ENCODE results near the gene HOXD11. TPM values are rescaled to one million over a fixed set of nuclear protein-coding genes. Genes with fewer than 3 reads are reported as not detected.

HOXD11 gene
- total RNA-seq, 2 experiments from 2014 or later: not detected

DNA sequence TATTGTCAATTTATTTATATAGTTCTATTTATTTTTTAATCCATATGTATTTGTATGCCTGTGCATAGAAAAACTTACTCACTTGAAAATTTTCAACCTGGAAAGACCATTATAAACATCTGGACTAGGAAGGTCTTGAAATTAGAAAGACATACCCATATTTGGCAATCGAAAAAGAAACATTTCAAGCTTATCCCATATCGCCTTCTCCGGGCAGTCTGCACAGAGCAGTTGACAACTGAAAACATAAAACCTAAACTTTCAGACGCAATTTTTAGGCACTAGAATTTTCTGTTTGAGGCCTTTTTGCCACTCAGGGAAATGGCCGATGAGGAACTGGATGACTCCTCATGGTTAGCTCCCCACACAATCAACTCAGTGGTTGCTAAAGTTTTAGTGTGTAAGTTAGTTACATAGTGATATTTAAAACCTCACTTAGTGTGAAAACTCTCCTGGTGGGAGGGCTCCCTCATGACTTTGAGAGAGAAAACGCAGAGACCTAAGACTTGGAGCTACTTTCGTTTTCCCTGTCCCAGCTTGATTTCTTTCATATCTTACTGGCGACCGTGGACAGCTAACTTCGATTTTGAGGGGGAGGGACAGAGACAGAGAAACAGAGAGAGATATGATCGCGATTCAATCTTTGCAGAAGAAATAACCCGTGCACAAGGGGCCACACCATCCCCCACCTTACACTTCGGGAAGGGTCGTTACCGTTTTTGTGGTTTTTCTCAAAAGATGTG lies 10.7 kb upstream of the HOXD11 start:
- Mint-ChIP-seq H3K36me3 (ENCODE audit: low read depth) (no peaks in the 10 kb centered on the region), H3K9me3 (ENCODE audit: low read depth) (no peaks in the 10 kb centered on the region), H3K4me3 (peak overlapping the region; percentile 50), H3K4me1 (peaks cover 35% of the 10 kb centered on the region), H3K27ac (no peak overlapping the region), H3K27me3 (peaks cover 77% of the 10 kb centered on the region)
- ATAC-seq (no peak), DNase-seq (no peak)
- intact Hi-C loops (cut with DNase I, micrococcal nuclease): loop anchor here (2.0 to 10.0 kb wide), 8 partner anchors 94 to 1394 kb away; partner anchors contain the start of gene LNPK (in 1 of the 2)
- ChIA-PET CTCF (interaction anchor here (0.6 to 4.7 kb wide), 18 partner anchors 11 to 1347 kb away, joined by 3 to 86 read pairs (median 4); no protein-coding TSS in a partner anchor), POLR2A (no interaction called here)

DNA sequence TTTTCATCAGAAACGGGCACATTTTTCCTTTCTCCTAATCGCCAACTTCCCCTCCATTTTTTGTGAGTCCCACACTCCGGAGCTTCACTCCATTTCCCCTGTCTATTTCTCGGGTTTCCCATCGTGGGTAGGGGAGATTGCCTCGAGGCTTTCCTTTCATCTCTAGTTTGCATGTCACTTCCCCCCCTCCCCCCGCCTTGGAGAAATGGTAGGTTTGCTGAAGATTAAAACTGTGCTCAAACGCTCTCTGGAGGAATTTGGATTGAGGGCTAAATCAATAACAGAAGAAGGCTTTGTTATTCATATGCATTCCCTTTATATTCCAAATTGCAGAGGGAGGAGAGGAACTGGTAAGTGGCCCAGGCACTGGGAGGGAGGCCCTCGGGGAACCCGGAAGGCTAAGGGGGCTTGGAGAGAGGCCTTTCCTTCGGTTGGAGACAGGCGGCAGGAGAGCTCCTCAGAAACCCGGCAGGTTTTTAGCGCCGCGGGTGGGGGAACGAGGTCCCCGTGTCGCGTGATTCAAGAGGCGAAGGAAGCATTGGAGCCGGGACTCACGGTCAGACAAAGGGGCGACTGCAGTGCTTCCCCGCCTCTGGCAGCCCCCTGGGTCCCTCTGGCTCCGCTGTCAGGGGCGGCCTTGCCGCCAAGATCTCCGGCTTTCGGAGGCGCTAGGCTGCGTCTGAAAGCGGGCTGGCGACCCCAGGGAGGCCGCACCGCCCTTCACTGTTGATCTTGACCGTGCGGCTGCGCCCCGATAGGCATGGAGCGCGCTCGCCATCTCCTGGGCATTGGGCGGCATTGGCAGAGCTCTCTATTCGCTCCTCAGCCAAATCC lies 9.9 kb upstream of the HOXD11 start:
- ATAC-seq: peak; percentile 86
- DNase-seq: peak; percentile 78

DNA sequence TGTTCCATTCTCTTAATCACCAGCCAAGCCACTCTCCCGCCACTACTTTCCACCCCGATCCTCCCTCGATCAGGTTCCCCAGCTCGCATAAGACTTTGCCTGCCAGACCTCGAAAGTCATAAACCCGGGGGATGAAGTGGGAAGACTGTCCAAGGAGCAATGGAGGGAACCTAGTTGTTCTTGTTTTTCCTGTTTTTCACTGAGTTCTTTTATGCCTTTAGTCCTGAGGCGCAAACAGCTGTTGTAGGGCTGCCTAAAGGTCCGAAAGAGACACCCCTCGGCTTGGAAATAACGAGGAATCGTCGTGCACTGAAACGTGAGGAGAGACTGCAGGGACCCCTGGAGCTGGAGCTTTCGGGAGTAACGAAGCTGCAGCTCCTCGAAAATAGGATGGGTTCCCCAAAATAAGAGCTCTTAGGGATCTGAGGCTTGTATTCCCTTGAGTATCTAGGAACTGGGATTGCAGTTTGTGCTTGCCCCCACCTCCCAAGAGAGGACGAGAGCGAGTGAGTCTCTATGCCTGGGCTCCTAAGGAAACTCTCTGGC lies 9.2 kb upstream of the HOXD11 start:
- no peak for ATAC-seq
- Mint-ChIP-seq H3K4me1 (peaks cover 27% of the 10 kb centered on the region), H3K36me3 (ENCODE audit: low read depth) (no peaks in the 10 kb centered on the region), H3K27me3 (peaks cover 83% of the 10 kb centered on the region), H3K9me3 (ENCODE audit: low read depth) (no peaks in the 10 kb centered on the region), H3K27ac (no peak overlapping the region), H3K4me3 (peak overlapping the region; percentile 50)
- intact Hi-C loops (cut with DNase I, micrococcal nuclease): loop anchor here (1.0 to 10.0 kb wide), 10 partner anchors 96 to 1396 kb away; partner anchors contain the start of gene LNPK (in 1 of the 2)
- DNase-seq: no peak
- CTCF ChIA-PET: interaction anchor here (0.6 to 4.7 kb wide), 27 partner anchors 10 to 1374 kb away, joined by 3 to 86 read pairs (median 4); no protein-coding TSS in a partner anchor
- POLR2A ChIA-PET: interaction anchor here (0.5 to 0.7 kb wide), 2 partner anchors 1085 to 1872 kb away, joined by 3 read pairs; no protein-coding TSS in a partner anchor

More for the DNA sequence above, 9.9 kb upstream of the HOXD11 start:
- intact Hi-C loops (cut with DNase I, micrococcal nuclease): loop anchor here (1.0 to 10.0 kb wide), 10 partner anchors 95 to 1395 kb away; partner anchors contain the start of gene LNPK (in 1 of the 2)
- no peak overlapping the region for H3K27ac Mint-ChIP-seq
- peaks cover 77% of the 10 kb centered on the region for H3K27me3 Mint-ChIP-seq
- POLR2A ChIA-PET: interaction anchor here (0.5 to 0.7 kb wide), 2 partner anchors 1084 to 1873 kb away, joined by 3 read pairs; no protein-coding TSS in a partner anchor
- no peaks in the 10 kb centered on the region for H3K36me3 Mint-ChIP-seq (ENCODE audit: low read depth)
- CTCF ChIA-PET: interaction anchor here (0.6 to 4.7 kb wide), 33 partner anchors 9 to 1374 kb away, joined by 3 to 86 read pairs (median 4); no protein-coding TSS in a partner anchor
- peak overlapping the region; percentile 50 for H3K4me3 Mint-ChIP-seq
- no peaks in the 10 kb centered on the region for H3K9me3 Mint-ChIP-seq (ENCODE audit: low read depth)
- peaks cover 27% of the 10 kb centered on the region for H3K4me1 Mint-ChIP-seq

DNA sequence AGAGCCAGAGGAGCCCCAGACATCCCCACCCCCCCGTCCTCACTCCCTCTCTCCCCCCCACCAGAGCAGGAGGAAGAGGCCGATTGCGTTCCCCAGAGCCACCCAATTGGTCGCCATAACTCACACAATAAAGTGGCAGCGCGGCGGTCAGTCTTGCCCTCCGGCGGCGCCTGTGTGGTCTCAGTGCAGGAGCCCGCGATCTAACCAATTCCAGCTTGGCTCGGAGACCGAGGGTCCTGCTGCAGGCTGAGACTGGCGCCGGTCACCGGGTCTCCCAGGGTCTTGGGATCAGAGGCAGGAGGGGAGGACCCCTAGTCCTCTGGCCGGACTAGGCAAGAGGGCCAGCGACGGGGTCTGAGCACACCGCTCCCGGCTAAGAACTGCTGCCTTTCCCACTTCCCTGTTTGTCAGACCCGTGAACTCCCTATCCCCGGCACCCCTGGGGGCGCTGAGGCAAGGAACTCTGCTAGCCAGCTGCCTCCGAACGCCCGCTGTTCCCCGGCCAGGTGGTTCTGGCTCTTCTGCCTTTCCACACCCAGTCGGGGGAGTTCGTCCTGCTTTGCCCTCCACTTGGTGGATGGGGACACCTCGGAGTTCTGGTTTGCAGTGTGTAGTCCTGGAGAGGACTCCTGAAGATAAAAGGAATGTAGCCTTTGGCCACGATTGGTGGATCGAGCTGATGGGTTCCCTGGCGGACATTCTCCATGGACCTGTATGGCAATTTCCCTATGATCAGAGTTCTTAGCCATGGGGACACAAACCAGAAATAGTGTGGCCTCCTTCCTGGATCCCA lies 8.5 kb upstream of the HOXD11 start:
- H3K27me3 Mint-ChIP-seq: peaks cover 83% of the 10 kb centered on the region
- no peaks in the 10 kb centered on the region for H3K9me3 Mint-ChIP-seq (ENCODE audit: low read depth)
- CTCF ChIA-PET: interaction anchor here (0.6 to 4.7 kb wide), 16 partner anchors 10 to 932 kb away, joined by 3 to 86 read pairs (median 4); partner anchors contain the start of gene HOXD10
- intact Hi-C loops (cut with DNase I, micrococcal nuclease): loop anchor here (1.0 to 10.0 kb wide), 5 partner anchors 16 to 1396 kb away; partner anchors contain the start of gene LNPK (in 1 of the 2)
- POLR2A ChIA-PET: no interaction called here
- DNase-seq (no peak), ATAC-seq (no peak)
- no peak overlapping the region for H3K27ac Mint-ChIP-seq
- H3K4me1 Mint-ChIP-seq: peaks cover 22% of the 10 kb centered on the region
- H3K4me3 Mint-ChIP-seq: no peak overlapping the region
- no peaks in the 10 kb centered on the region for H3K36me3 Mint-ChIP-seq (ENCODE audit: low read depth)

DNA sequence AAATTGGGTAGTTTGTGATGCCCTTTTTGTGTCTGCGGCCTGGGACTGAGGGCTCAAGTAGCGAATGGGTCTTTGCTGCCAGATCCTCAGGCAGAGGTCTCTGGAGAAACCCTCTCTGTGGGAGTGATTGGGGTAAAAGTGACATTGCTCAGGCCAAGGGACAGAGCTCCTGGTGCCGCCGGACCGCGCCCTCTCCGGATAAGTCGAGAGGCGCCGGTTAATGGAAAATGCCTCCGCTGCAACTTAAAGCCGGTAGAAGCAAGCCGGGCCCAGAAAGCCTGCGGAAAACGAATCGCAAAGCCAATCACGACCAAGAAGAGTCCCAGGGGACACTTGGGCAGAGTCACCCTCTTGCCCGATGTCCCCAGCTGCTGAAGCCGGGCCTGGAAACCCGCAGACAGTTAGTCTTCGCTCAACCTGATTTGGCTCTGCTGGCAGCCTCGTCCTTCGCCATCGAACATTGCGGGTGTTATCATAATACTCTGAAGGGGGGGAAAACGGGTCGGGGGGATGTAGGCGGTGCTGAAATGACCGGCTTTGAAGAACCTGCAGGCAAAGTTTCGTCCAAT lies 7.8 kb upstream of the HOXD11 start:
- CTCF ChIA-PET: interaction anchor here (0.7 to 4.7 kb wide), 2 partner anchors 17 to 410 kb away, joined by 4 to 86 read pairs; partner anchors contain the start of gene HOXD10
- no peak overlapping the region for H3K27ac Mint-ChIP-seq
- no peak for ATAC-seq
- H3K27me3 Mint-ChIP-seq: peaks cover 83% of the 10 kb centered on the region
- intact Hi-C loops (cut with DNase I, micrococcal nuclease): loop anchor here (1.0 to 10.0 kb wide), 5 partner anchors 17 to 1397 kb away; partner anchors contain the start of gene LNPK (in 1 of the 2)
- H3K4me3 Mint-ChIP-seq: no peak overlapping the region
- H3K36me3 Mint-ChIP-seq (ENCODE audit: low read depth): no peaks in the 10 kb centered on the region
- POLR2A ChIA-PET: no interaction called here
- H3K9me3 Mint-ChIP-seq (ENCODE audit: low read depth): no peaks in the 10 kb centered on the region
- peaks cover 19% of the 10 kb centered on the region for H3K4me1 Mint-ChIP-seq
- no peak for DNase-seq

DNA sequence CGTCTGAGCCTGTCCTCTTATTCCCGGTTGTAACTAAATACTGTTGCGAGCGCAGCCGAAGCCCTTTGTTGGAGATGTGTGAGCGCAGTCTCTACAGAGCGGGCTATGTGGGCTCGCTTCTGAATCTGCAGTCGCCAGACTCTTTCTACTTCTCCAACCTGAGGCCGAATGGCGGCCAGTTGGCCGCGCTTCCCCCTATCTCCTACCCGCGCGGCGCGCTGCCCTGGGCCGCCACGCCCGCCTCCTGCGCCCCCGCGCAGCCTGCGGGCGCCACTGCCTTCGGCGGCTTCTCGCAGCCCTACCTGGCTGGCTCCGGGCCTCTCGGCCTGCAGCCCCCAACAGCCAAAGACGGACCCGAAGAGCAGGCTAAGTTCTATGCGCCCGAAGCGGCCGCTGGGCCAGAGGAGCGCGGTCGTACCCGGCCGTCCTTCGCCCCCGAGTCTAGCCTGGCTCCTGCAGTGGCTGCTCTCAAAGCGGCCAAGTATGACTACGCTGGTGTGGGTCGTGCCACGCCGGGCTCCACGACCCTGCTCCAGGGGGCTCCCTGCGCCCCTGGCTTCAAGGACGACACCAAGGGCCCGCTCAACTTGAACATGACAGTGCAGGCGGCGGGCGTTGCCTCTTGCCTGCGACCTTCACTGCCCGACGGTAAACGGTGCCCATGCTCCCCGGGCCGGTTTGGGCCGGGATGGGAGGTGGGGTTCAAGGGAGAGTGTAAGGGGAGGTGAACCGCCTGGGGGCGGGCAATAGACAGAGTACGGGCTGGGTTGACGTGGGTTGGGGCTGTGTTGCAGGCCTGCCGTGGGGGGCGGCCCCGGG lies 7.1 kb upstream of the HOXD11 start, which contains the start of gene HOXD12:
Gene HOXD12, plus strand, starts transcription at position 68 of the 819 bp plus-strand sequence. Its CDS starts 7 bp downstream, at position 75.
- Mint-ChIP-seq H3K36me3 (ENCODE audit: low read depth) (no peaks in the 10 kb centered on the region), H3K27ac (no peak within 1 kb of the TSS), H3K4me3 (no peak within 1 kb of the TSS), H3K4me1 (peaks cover 25% of the 10 kb centered on the region), H3K9me3 (ENCODE audit: low read depth) (no peaks in the 10 kb centered on the region), H3K27me3 (peaks cover 82% of the 10 kb centered on the region)
- CTCF ChIA-PET: interaction anchor here (4.7 kb wide), 1 partner anchor 411 kb away, joined by 86 read pairs; no protein-coding TSS in a partner anchor
- DNase-seq: no peak
- intact Hi-C loops (cut with DNase I, micrococcal nuclease): loop anchor here (1.0 to 10.0 kb wide), 5 partner anchors 18 to 1398 kb away; partner anchors contain the start of gene LNPK (in 1 of the 2)
- POLR2A ChIA-PET: no interaction called here
- no peak for ATAC-seq

DNA sequence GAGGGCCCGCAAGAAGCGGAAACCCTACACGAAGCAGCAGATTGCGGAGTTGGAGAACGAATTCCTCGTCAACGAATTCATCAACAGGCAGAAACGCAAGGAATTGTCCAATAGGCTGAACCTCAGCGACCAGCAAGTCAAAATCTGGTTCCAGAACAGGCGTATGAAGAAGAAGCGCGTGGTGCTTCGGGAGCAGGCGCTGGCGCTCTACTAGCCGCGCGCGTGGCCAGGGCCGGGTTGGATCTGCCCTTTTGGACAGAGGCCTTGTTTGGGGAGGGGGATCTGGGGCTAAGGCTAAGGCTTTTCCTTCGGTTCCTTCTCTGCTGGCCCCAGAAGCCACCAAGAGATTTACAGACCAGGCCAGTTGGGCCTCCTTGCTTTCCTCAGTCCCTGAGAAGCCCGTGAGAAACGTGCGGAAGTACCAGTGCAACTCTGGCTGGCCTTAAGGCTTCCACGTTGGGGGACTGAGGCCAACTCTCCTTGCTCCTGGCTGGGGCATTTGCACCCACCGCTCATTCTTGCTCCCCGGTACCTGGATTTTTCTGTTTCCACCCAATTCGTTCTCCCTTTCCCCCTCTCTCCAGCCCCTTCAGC lies 6.4 kb upstream of the HOXD11 start:
- CTCF ChIA-PET: interaction anchor here (1.3 kb wide), 1 partner anchor 20 kb away, joined by 3 read pairs; no protein-coding TSS in a partner anchor
- DNase-seq: no peak
- Mint-ChIP-seq H3K27ac (no peak overlapping the region), H3K27me3 (peaks cover 82% of the 10 kb centered on the region), H3K4me3 (no peak overlapping the region), H3K4me1 (peaks cover 27% of the 10 kb centered on the region), H3K36me3 (ENCODE audit: low read depth) (no peaks in the 10 kb centered on the region), H3K9me3 (ENCODE audit: low read depth) (no peaks in the 10 kb centered on the region)
- intact Hi-C loops (cut with DNase I, micrococcal nuclease): no loop called here
- no peak for ATAC-seq
- POLR2A ChIA-PET: no interaction called here

DNA sequence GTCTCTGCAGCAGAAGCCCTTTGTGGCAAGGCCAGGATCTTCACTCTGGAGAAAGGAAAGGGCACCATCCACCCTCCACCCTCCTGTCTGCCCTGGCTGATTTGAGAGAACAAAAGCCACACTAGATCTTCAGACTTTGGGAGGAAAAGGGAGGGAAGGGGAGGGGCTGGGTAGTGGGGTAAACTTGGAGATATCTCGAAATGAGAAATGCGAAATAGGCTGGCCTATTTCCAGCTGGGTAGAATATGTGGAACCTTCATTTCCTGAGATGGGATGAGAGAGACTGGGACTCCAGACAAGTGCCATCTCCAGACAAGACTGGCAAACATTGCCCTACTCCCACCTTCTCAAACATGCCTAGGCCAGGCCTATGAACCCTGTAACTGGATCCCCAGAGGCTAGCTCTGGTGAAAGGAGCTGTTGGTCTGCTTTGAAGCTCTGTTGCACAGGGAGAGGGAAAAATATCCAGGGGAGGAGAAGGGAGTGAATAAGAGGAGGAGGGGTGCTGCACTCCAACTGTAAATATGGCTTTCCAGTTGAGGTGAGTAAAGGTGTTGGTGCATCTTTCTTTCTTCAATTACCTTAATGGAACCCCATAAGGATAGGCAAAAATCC lies 5.8 kb upstream of the HOXD11 start:
- Mint-ChIP-seq H3K27me3 (peaks cover 84% of the 10 kb centered on the region), H3K4me3 (no peak overlapping the region), H3K36me3 (ENCODE audit: low read depth) (no peaks in the 10 kb centered on the region), H3K9me3 (ENCODE audit: low read depth) (no peaks in the 10 kb centered on the region), H3K4me1 (peaks cover 32% of the 10 kb centered on the region), H3K27ac (no peak overlapping the region)
- ATAC-seq: no peak
- intact Hi-C loops (cut with DNase I, micrococcal nuclease): no loop called here
- CTCF ChIA-PET: interaction anchor here (0.6 to 1.5 kb wide), 5 partner anchors 10 to 83 kb away, joined by 3 to 5 read pairs (median 3); no protein-coding TSS in a partner anchor
- POLR2A ChIA-PET: no interaction called here
- DNase-seq: no peak

DNA sequence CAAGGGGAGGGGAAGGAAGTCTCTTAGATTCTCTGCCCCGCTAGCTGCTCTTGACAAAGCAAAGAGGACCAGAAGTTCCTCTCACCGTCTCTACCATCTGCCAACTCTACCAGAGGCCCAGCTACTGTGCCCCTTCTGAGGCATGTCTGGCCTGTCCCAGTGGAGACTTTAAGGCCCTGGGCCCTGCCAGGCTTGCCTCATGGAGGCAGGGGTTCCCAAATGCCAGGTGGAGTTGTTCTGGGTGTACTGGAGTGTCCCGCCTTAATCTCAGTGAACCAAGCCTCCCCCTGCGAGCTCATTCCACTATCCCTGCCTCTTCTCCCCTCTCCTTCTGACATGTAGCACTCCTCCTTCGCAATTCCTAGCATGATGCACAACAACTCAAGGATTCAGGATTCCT lies 5.2 kb upstream of the HOXD11 start:
- Mint-ChIP-seq H3K27ac (no peak overlapping the region), H3K27me3 (peaks cover 81% of the 10 kb centered on the region), H3K9me3 (ENCODE audit: low read depth) (no peaks in the 10 kb centered on the region), H3K4me1 (peaks cover 28% of the 10 kb centered on the region), H3K36me3 (ENCODE audit: low read depth) (no peaks in the 10 kb centered on the region), H3K4me3 (no peak overlapping the region)
- ChIA-PET CTCF (interaction anchor here (0.8 to 1.5 kb wide), 7 partner anchors 9 to 734 kb away, joined by 3 to 5 read pairs (median 3); no protein-coding TSS in a partner anchor), POLR2A (no interaction called here)
- intact Hi-C loops (cut with DNase I, micrococcal nuclease): no loop called here
- ATAC-seq (no peak), DNase-seq (no peak)
